Sigmoid colon (tissue), 3 donors: ENCODE results near the gene ACYP2.

ENCODE experiments used
- POLR2A ChIP-seq, 2 donors: fragments of 450-650 bp; IDR thresholded peaks; one replicate each; pipeline ENCODE4 v1.6.1; 2016; ENCODE audit warnings: antibody characterized with exemption in 2 of 2, mild to moderate bottlenecking in 2 of 2, moderate library complexity in 2 of 2
- TF ChIP-seq, protein P1 (sequence below), 4 experiments: fragments of 450-650 bp in 3 of 4; fragments of 200-600 bp in 1 of 4; IDR thresholded peaks; one replicate each; pipeline ENCODE4 v1.5.1; 2016 to 2019; ENCODE audit warnings: antibody characterized with exemption in 4 of 4, mild to moderate bottlenecking in 3 of 4, moderate library complexity in 2 of 4

DNA sequence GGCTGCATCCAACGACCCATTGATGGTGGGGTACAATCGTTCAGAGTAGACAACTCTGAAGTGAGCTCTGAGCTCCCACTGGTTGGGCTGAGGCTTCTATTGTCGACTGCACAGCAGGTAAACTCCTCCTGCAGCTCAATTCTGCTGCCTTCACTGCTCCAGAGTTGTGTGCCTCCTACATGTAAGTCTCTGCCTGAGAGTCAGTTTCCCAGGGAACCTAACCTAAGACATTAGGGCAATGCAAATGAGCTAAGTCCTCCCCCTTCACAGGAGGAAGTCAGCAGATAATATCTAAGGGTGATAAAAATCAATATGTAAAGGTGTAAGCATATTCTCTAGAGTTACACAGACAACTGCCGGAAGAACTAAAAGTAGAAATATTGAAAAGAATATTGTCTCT lies 22.5 kb upstream of the ACYP2 start:
- TF ChIP-seq POLR2A (IDR thresholded peaks at IDR 0.05): no peak
- TF ChIP-seq, protein P1, sequence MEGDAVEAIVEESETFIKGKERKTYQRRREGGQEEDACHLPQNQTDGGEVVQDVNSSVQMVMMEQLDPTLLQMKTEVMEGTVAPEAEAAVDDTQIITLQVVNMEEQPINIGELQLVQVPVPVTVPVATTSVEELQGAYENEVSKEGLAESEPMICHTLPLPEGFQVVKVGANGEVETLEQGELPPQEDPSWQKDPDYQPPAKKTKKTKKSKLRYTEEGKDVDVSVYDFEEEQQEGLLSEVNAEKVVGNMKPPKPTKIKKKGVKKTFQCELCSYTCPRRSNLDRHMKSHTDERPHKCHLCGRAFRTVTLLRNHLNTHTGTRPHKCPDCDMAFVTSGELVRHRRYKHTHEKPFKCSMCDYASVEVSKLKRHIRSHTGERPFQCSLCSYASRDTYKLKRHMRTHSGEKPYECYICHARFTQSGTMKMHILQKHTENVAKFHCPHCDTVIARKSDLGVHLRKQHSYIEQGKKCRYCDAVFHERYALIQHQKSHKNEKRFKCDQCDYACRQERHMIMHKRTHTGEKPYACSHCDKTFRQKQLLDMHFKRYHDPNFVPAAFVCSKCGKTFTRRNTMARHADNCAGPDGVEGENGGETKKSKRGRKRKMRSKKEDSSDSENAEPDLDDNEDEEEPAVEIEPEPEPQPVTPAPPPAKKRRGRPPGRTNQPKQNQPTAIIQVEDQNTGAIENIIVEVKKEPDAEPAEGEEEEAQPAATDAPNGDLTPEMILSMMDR (IDR thresholded peaks at IDR 0.05): no peak
